Measurements from ENCODE around the gene GALNT10.

Gene GALNT10

DNA sequence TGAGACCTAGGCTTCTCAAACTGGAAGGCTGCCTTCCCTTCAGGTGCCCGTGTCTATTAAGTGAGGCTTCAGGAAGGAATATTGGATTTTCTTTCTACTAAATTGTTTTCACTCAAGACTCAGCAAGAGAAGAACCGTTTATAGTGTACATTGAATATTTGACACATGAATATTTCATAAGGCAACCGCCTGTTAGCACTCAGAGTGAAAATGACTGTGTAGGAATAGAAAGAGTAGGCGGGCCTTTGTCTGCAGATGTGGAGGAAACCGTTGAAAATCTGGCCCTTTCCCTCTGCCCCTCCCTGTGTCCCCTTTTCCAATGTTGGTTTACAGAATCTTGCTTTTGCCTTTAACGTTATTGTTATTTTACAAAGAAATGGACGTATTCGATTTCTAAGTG, 261.4 kb downstream of the GALNT10 start:
- no peaks in the 10 kb centered on the region for H3K9me2 ChIP-seq (replicated peaks; ENCODE audit: control insufficient read depth, low read length)
- peaks cover 15% of the 10 kb centered on the region for H4K20me1 ChIP-seq (ENCODE audit: control insufficient read depth, insufficient read depth, low read depth, low read length)
- H3K79me2 ChIP-seq (ENCODE audit: control insufficient read depth, low read length) = peaks cover 33% of the 10 kb centered on the region
- H3K4me3 ChIP-seq (ENCODE audit: low read length) = no peak overlapping the region
- TF ChIP-seq EZH2phosphoT487 (IDR thresholded peaks at IDR 0.05; ENCODE audit: borderline replicate concordance, low read length) (no peak), CTCF (IDR thresholded peaks at IDR 0.05; ENCODE audit: low read depth, low read length, poor library complexity, severe bottlenecking) (no peak)
- H3K9me3 ChIP-seq (ENCODE audit: control insufficient read depth, insufficient read depth, low read length) = no peaks in the 10 kb centered on the region
- peaks cover 69% of the 10 kb centered on the region for H3K36me3 ChIP-seq (ENCODE audit: control insufficient read depth, low read length)
- no peak overlapping the region for H3K27ac ChIP-seq (ENCODE audit: low read depth, low read length)
- no peak overlapping the region for H3K4me2 ChIP-seq (ENCODE audit: low read length)
- no peaks in the 10 kb centered on the region for H3F3A ChIP-seq (ENCODE audit: control insufficient read depth, insufficient read depth)
- no peaks in the 10 kb centered on the region for H3K27me3 ChIP-seq (ENCODE audit: control insufficient read depth, low read length)
- H3K4me1 ChIP-seq (ENCODE audit: control insufficient read depth, low read length) = peaks cover 24% of the 10 kb centered on the region

GRCh38 chr5:154455585-154455984, 265.1 kb downstream of the GALNT10 start:
- H3K79me2 ChIP-seq (ENCODE audit: control insufficient read depth, low read length) = no peaks in the 10 kb centered on the region
- H4K20me1 ChIP-seq (ENCODE audit: control insufficient read depth, insufficient read depth, low read depth, low read length) = no peaks in the 10 kb centered on the region
- no peak overlapping the region for H3K4me3 ChIP-seq (ENCODE audit: low read length)
- no peaks in the 10 kb centered on the region for H3K9me2 ChIP-seq (replicated peaks; ENCODE audit: control insufficient read depth, low read length)
- peaks cover 4% of the 10 kb centered on the region for H3K4me1 ChIP-seq (ENCODE audit: control insufficient read depth, low read length)
- H3K9me3 ChIP-seq (ENCODE audit: control insufficient read depth, insufficient read depth, low read length) = no peaks in the 10 kb centered on the region
- H3F3A ChIP-seq (ENCODE audit: control insufficient read depth, insufficient read depth) = no peaks in the 10 kb centered on the region
- H3K4me2 ChIP-seq (ENCODE audit: low read length) = no peak overlapping the region
- no peak for TF ChIP-seq EZH2phosphoT487 (IDR thresholded peaks at IDR 0.05; ENCODE audit: borderline replicate concordance, low read length)
- TF ChIP-seq CTCF (IDR thresholded peaks at IDR 0.05; ENCODE audit: low read depth, low read length, poor library complexity, severe bottlenecking) = no peak
- H3K27ac ChIP-seq (ENCODE audit: low read depth, low read length) = no peak overlapping the region
- H3K27me3 ChIP-seq (ENCODE audit: control insufficient read depth, low read length) = no peaks in the 10 kb centered on the region
- H3K36me3 ChIP-seq (ENCODE audit: control insufficient read depth, low read length) = peaks cover 64% of the 10 kb centered on the region

DNA sequence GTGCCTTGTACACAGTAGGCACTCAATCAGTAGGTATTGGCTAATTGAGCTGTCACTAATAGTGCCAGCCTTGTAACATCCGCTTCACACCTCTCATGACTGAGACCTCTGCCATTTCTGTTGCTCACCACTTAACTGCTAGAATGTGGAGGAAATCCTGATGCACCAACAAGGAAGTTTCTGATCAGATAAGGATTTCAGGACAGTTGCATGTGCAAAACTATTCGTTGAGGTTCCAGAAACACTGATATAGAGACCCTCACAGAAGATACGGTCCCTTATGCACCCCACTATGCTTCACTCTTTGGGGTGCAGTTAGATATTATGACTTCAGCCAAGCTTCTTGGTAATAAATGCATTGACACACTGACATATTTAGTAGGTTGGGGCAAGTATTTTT, 266.0 kb downstream of the GALNT10 start:
- Histone ChIP-seq H3F3A (ENCODE audit: control insufficient read depth, insufficient read depth) (no peaks in the 10 kb centered on the region), H3K36me3 (ENCODE audit: control insufficient read depth, low read length) (peaks cover 54% of the 10 kb centered on the region), H3K4me3 (ENCODE audit: low read length) (no peak overlapping the region), H4K20me1 (ENCODE audit: control insufficient read depth, insufficient read depth, low read depth, low read length) (no peaks in the 10 kb centered on the region), H3K27me3 (ENCODE audit: control insufficient read depth, low read length) (no peaks in the 10 kb centered on the region), H3K27ac (ENCODE audit: low read depth, low read length) (no peak overlapping the region), H3K4me1 (ENCODE audit: control insufficient read depth, low read length) (peaks cover 12% of the 10 kb centered on the region), H3K9me2 (replicated peaks; ENCODE audit: control insufficient read depth, low read length) (no peaks in the 10 kb centered on the region), H3K79me2 (ENCODE audit: control insufficient read depth, low read length) (no peaks in the 10 kb centered on the region), H3K9me3 (ENCODE audit: control insufficient read depth, insufficient read depth, low read length) (no peaks in the 10 kb centered on the region), H3K4me2 (ENCODE audit: low read length) (no peak overlapping the region)
- no peak for TF ChIP-seq CTCF (IDR thresholded peaks at IDR 0.05; ENCODE audit: low read depth, low read length, poor library complexity, severe bottlenecking)
- no peak for TF ChIP-seq EZH2phosphoT487 (IDR thresholded peaks at IDR 0.05; ENCODE audit: borderline replicate concordance, low read length)

DNA sequence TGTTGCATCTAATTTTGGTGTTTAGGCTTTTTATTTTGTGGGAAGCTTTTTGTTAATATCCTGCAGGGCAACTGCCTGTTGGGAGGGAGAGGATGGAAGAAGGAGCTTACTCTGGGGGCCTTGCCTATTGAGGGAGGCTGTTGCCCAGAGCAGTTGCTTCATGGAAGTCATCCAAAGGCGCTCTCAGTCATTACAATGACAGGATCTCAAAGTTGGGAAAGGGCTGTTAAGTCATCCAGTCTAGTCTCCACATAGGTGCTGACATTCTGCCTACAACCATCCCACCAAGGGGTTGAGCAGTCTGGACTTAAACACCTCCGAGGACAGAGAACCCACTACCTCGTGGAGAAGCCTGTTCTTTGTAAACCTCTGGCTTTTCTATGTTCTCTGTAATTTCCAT, 268.5 kb downstream of the GALNT10 start:
- Histone ChIP-seq H3K27ac (ENCODE audit: low read depth, low read length) (no peak overlapping the region), H3K4me3 (ENCODE audit: low read length) (no peak overlapping the region), H3K9me2 (replicated peaks; ENCODE audit: control insufficient read depth, low read length) (no peaks in the 10 kb centered on the region), H3K9me3 (ENCODE audit: control insufficient read depth, insufficient read depth, low read length) (no peaks in the 10 kb centered on the region), H4K20me1 (ENCODE audit: control insufficient read depth, insufficient read depth, low read depth, low read length) (no peaks in the 10 kb centered on the region), H3K27me3 (ENCODE audit: control insufficient read depth, low read length) (no peaks in the 10 kb centered on the region), H3K79me2 (ENCODE audit: control insufficient read depth, low read length) (no peaks in the 10 kb centered on the region), H3K4me1 (ENCODE audit: control insufficient read depth, low read length) (peaks cover 12% of the 10 kb centered on the region), H3F3A (ENCODE audit: control insufficient read depth, insufficient read depth) (no peaks in the 10 kb centered on the region), H3K4me2 (ENCODE audit: low read length) (no peak overlapping the region), H3K36me3 (ENCODE audit: control insufficient read depth, low read length) (peaks cover 32% of the 10 kb centered on the region)
- TF ChIP-seq CTCF (IDR thresholded peaks at IDR 0.05; ENCODE audit: low read depth, low read length, poor library complexity, severe bottlenecking) (no peak), EZH2phosphoT487 (IDR thresholded peaks at IDR 0.05; ENCODE audit: borderline replicate concordance, low read length) (no peak)
